PFSK-1 (cell line): Measurements from ENCODE around the gene FUCA1.

Experiments
- FOXP2 ChIP-seq: optimal IDR thresholded peaks from 2 replicates; pipeline ENCODE3; 2011; ENCODE audit warnings: borderline replicate concordance, control low read depth, inconsistent platforms; ENCODE audit not compliant: insufficient read depth; ENCODE audit errors: extremely low read length, extremely low read depth
- POLR2AphosphoS5 ChIP-seq: IDR thresholded peaks from 2 replicates; pipeline ENCODE4 v1.6.1; 2012; ENCODE audit warnings: low read depth, mild to moderate bottlenecking, control low read depth, low read length, moderate library complexity
- REST ChIP-seq, 2 experiments: IDR thresholded peaks; 2 replicates each; pipeline versions ENCODE4 v1.6.1 to v1.8.0; 2011 to 2012; ENCODE audit warnings: low read depth in 2 of 2, low read length in 2 of 2, control low read depth in 1 of 2, inconsistent platforms in 1 of 2, mild to moderate bottlenecking in 1 of 2, moderate library complexity in 1 of 2; ENCODE audit not compliant: insufficient read depth in 1 of 2
- SIN3A ChIP-seq: IDR thresholded peaks from 2 replicates; pipeline ENCODE4 v1.6.1; 2012; ENCODE audit warnings: mild to moderate bottlenecking, low read length, moderate library complexity, borderline replicate concordance; ENCODE audit not compliant: insufficient read depth
- TAF1 ChIP-seq: IDR thresholded peaks from 2 replicates; pipeline ENCODE4 v1.6.1; 2012; ENCODE audit warnings: low read length, control low read depth, borderline replicate concordance; ENCODE audit not compliant: insufficient read depth

FUCA1 gene

GRCh38 chr1:23862640-23863039 is 5.5 kb downstream of the FUCA1 start:
- TF ChIP-seq FOXP2 = no peak
- no peak for TF ChIP-seq SIN3A
- TF ChIP-seq TAF1 = no peak
- peak in 1 of 2 experiments; percentile 66; a peak in 2 of 4 replicates for TF ChIP-seq REST (IDR thresholded peaks at IDR 0.05; ENCODE audit: insufficient read depth in 1 of 2, low read depth in 2 of 2, low read length in 2 of 2)
- no peak for TF ChIP-seq POLR2AphosphoS5

GRCh38 chr1:23854568-23854967 is 13.5 kb downstream of the FUCA1 start:
- TF ChIP-seq REST (IDR thresholded peaks at IDR 0.05; ENCODE audit: insufficient read depth in 1 of 2, low read depth in 2 of 2, low read length in 2 of 2) = no peak
- no peak for TF ChIP-seq FOXP2
- no peak for TF ChIP-seq SIN3A
- TF ChIP-seq TAF1 = no peak
- TF ChIP-seq POLR2AphosphoS5 = no peak

GRCh38 chr1:23848673-23849616 is 19.1 kb downstream of the FUCA1 start:
- TF ChIP-seq TAF1 = no peak
- TF ChIP-seq SIN3A = no peak
- TF ChIP-seq REST (IDR thresholded peaks at IDR 0.05; ENCODE audit: insufficient read depth in 1 of 2, low read depth in 2 of 2, low read length in 2 of 2) = no peak
- TF ChIP-seq POLR2AphosphoS5 = no peak
- no peak for TF ChIP-seq FOXP2

- TF ChIP-seq POLR2AphosphoS5 = no peak
- TF ChIP-seq SIN3A = no peak
Measured at GRCh38 chr1:23845163-23845562, 22.9 kb downstream of the FUCA1 start.

DNA sequence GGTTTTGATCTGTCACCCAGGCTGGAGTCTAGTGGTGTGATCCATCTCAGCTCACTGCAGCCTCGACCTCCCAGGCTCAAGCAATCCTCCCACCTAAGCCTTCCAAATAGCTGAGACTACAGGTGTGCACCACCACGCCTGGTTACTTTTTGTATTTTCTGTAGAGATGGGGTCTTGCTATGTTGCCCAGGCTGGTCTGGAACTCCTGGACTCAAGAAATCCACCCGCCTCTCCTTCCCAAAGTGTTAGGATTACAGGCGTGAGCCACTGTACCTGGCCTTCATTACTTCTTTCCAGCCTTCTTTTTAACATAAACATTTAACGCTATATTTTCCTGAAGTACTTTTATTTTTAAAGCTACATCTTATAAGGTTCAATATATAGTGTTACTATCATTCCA is 24.4 kb downstream of the FUCA1 start:
- TF ChIP-seq SIN3A (no peak), POLR2AphosphoS5 (no peak), FOXP2 (no peak), TAF1 (no peak), REST (IDR thresholded peaks at IDR 0.05; ENCODE audit: insufficient read depth in 1 of 2, low read depth in 2 of 2, low read length in 2 of 2) (no peak)
